GM13976 (cell line): ENCODE measurements around the gene EGFLAM.

Experiments
- DNase-seq: peaks from one replicate; pipeline ENCODE4 v3.0.0; 2012; ENCODE audit warnings: low spot score
- CTCF ChIP-seq: IDR thresholded peaks from 2 replicates; pipeline ENCODE4 v1.5.1; 2012; ENCODE audit warnings: borderline replicate concordance, mild to moderate bottlenecking; ENCODE audit not compliant: insufficient read depth; ENCODE audit errors: extremely low read depth, missing control alignments, control extremely low read depth
- in situ Hi-C: fragments of 300-500 bp; cut with MboI; formaldehyde crosslinking; loops from one replicate; pipeline ENCODE4 v1.12.0; 2022; ENCODE audit warnings: low sequenced_read_pairs, mixed read lengths, inconsistent platforms; ENCODE audit not compliant: unreplicated experiment

The EGFLAM gene

GRCh38 chr5:38364825-38365224, 106.5 kb downstream of the EGFLAM start:
- DNase-seq: no peak
- in situ Hi-C loops: no loop called here
- no peak for TF ChIP-seq CTCF

GRCh38 chr5:38367410-38367809, 109.1 kb downstream of the EGFLAM start:
- TF ChIP-seq CTCF: no peak
- in situ Hi-C loops: no loop called here
- no peak for DNase-seq

GRCh38 chr5:38367966-38368365, 109.6 kb downstream of the EGFLAM start:
- DNase-seq: no peak
- no peak for TF ChIP-seq CTCF
- in situ Hi-C loops: no loop called here

- TF ChIP-seq CTCF: no peak
- in situ Hi-C loops: no loop called here
- no peak for DNase-seq
Observed at GRCh38 chr5:38369692-38370091, 111.3 kb downstream of the EGFLAM start.

- in situ Hi-C loops: no loop called here
- no peak for TF ChIP-seq CTCF
- no peak for DNase-seq
Observed at GRCh38 chr5:38370358-38371100, 112.2 kb downstream of the EGFLAM start.

- TF ChIP-seq CTCF: no peak
- in situ Hi-C loops: no loop called here
- DNase-seq: no peak
Observed at GRCh38 chr5:38371596-38371995, 113.2 kb downstream of the EGFLAM start.

- in situ Hi-C loops: no loop called here
- TF ChIP-seq CTCF: no peak
- no peak for DNase-seq
Observed at GRCh38 chr5:38373743-38374142, 115.4 kb downstream of the EGFLAM start.
